RCC 7860 (cell line): Measurements from ENCODE around the gene MSI2.

Experiments used
- DNase-seq: peaks from one replicate; pipeline ENCODE4 v3.0.0-alpha.2; 2015; ENCODE audit warnings: low spot score
- FAIRE-seq: peaks from 2 replicates; lab custom pipeline; 2012; peaks lifted over from hg19 to GRCh38; lab: Jason Lieb, UNC

The MSI2 gene

DNA sequence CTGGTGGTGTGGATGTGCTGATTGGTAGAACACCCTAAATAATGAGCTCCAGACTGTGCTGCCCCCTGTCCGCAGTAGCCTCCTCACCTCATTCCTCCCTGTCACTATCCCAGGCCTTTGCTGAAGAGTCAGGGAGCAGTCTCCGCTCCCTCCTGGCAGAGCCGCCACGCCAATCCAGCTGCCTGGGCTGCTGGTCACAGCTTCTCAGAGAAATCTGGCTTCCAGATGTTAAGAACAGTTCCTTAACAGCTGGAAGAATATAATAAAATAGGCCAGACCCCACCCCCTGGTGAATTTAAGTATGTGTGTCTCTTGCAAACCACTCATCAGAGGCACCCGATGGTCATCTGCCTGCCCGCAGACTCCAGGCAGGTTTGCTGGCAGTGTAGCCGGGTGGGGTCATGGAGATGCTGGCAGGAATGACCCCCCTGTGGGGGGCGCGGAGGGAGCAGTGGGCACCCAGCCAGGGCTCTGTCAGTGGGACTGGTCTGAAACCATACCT lies 327.8 kb downstream of the MSI2 start:
- DNase-seq, result no peak
- FAIRE-seq, result no peak

DNA sequence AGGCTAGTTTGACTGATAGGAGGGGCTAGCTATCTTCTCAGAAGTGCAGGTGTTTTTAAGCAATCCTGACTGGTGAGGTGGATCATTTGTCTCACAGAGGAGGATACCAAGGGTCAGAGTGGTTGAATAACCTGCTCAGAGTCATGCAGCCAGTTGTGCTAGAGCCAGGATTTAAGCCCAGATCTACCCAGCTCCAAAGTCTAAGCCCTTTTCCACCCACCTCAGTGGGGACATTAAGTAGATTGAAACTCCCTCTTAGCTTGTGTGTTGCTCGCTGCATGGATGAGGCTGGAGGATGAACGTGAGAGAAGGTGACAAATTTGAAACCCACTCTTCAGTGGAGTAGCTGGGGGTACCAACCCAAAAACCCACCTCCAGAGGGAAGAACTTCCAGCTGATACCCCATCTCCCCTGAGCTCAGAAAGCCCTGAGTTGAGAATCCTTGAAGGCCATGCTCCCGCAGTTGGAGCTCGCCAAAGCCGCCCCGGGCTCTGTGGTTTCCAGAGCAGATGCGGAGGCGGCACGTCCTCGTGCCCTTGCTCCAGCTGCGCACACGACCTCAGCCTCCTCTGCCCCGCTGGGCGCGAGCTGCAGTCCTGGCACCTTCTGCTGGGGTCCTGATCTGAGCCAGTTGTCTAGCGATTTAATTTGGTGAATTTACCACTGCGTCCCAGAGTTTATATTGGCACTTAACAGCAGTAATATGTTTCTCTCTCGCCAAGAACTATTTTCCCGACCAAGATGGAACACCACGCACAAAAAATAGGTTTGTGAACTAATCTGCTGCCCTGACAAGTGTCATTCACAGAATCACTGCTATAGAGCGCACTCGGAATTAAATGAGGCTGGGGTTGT lies 329.2 kb downstream of the MSI2 start:
- DNase-seq, result no peak
- no peak for FAIRE-seq

DNA sequence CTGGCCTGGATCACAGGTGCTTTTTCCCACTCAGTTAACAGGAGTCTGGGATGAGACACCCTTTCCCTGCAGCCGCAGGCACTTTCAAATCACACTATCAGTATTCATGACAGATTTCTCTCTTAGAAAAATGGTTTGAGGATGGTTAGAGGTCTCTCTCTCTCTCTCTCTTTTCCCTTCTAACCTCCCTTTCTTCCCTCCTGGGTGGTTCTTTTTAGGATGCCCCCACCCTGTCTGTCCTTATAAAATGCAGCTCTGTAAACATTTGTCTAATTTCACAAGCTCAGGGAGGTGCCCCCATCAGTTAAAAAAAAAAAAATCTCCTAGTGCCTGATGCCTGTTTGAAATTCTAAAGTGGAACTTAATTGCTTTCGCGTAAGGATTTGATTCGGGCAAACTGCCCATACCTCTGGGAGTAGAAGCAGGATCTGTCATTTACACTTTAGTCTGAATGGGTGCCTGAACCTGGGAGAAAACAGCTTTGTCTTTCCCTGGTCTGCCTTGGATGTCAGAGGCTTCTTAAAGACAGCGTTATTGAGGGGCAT lies 329.9 kb downstream of the MSI2 start:
- DNase-seq (no peak), FAIRE-seq (no peak)

DNA sequence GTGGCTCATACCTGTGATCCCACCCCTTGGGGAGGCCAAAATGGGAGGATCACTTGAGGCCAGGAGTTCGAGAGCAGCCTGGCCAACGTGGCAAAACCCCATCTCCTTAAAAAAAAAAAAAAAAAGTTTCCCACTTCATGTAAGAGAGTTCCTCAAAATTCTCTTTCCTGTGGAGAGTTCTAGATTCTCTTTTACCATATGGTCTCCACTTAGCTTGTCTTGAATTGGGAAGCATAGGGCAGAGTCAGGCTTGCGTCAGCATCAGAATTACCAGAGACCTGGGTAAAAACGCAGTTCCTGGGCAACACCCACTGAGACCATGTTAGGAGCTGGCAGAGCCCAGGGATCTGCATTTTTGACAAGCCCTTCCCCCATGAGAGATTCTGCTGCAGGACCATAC lies 330.4 kb downstream of the MSI2 start:
- DNase-seq (no peak), FAIRE-seq (no peak)

DNA sequence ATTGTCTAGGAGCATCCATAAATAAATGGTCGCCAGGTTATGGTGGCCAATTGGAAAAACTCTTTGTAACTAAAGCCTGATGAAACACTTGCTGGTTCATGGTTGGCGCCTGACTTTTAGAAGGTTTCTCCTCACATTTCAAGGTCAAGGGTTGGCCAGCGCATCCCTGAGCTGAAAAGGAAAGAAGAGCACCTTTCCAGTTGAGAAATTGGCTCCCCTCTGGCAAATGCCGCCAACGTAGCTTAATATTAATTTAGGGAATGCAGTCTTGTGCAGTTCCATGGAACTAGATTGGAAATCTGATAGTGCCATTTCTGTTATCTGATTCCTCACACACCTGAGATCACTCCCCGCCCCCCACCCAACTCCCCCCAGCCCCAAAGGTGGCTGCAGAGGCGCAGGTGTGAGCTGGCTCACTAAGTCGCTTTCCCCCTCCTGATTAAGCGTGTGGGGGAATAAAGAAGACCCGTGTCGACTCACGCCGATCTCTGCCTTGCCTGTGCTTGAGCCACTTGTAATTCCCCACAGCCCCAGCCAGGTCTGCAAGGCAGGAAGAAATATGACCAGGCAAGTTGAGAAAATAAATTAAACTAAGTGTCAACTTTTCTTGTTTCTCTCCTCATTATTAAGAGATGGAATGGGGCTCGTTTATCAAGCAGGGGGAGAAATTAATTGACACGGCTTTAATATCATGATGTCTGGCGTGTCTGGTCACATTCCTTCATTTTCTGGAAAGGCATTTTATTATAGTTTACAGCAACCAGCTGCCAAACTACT lies 331.1 kb downstream of the MSI2 start:
- DNase-seq, result no peak
- no peak for FAIRE-seq

DNA sequence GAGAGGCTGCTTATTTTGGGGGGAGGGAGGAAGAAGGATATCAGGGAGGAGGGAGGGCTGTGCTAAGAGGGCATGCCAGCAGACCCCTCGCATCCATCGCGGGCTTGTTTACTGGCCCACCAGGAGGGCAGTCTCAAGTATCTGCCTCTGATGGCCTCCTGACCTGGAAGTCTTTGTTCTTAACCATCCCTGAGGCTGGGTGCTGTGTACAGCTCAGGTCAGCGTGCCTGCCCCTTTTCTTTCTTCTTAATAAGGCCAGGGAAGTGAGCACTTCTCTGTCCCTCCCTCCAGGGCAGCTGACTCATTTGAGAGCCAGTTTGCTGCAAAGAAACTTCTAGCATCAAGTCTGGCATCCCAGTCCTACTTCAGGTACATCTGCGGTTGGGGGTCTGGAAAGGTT lies 331.8 kb downstream of the MSI2 start:
- FAIRE-seq (no peak), DNase-seq (no peak)

DNA sequence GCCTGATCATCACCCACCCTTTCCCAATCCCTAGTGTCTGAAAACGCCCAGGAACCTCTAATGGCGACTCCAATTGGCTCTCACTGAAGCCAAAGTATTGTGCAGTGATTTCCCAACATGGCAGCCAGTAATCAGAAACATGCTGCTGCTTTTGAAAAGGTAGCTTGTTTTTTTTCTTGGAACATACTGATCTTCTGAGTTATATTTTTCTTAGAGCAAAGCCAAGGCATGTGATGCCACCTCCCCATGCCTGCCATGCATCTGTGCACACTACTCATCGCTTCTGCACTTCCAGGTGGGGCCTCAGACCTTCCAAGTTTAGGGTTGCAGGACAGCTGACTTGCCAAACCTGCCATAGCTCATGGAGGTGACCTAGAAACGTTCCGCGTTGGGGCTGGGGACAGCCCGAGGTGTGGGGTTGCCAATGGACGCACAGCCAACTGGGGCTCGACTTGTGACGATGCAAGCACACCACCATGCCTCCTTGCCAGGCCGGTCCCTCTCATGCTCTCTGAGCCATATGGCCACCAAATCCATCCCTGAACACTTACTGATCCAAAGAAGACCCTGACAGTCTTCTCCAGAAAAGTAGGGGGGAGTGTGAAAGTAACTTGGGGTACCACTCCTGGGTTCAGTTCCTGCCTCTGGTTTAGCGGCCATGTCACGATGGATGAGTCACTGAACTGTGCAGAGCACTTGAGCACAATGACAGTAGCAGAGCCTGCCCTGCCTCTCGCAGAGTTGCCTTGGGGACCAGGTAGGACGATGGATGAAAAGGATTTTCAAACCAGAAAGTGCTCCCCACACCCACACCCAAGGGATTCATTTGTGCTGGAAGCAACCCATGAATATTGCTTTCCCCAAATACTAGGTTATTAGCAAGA lies 333.1 kb downstream of the MSI2 start:
- FAIRE-seq (no peak), DNase-seq (no peak)

DNA sequence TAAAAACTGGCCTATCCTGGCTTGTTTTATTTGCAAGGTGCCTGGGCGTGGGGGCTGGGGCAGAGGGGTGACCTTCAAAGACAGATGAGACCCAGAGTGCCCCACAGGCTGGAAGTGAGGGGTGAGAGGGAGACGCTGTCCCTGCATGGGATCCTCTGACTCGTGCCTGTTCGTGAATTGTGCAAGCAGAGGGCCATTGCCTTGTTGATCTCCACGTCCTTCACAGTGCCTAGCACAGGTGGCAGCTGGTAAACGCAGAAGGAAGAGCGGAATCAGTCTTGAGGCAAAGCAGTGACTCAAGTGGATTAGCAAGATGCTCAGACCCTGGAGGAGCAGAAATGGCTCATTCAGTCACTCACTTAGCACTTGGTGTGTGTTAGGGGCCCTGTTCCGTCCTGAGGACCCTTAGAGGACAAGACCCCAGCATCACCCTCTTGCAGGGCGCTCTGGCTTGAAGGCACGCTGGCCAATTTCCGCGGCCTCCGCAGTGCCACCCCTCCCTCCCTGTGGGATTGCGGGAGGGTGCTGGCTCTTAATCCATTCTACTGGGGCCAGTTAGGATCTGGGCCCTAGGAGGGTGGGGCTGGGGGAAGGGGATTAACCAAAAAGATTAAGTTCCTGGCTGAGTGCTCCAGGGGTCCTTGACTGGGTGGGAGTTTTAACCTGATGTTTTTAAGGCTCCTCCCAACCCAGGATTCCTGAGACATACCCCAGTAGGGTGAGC lies 337.6 kb downstream of the MSI2 start:
- DNase-seq (no peak), FAIRE-seq (no peak)

DNA sequence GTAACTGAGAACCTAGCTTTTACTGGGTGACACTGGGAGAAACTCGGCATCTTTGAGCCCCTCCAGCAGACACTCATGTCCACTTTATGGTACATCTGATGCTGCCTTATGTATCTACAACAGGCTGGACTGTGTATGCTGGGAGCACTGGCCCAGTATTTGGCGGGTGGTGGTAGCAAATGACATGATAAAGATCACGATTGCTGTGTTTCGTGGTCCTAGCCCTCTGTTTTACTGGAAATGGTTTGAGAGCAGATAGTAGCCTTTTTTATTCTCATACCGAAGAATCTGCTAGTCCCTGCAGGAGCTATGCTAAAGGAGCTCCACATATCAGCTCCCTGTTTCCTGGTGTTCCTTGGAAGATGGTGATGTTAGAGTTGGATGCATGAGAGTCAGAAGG lies 338.4 kb downstream of the MSI2 start:
- DNase-seq, result no peak
- no peak for FAIRE-seq

DNA sequence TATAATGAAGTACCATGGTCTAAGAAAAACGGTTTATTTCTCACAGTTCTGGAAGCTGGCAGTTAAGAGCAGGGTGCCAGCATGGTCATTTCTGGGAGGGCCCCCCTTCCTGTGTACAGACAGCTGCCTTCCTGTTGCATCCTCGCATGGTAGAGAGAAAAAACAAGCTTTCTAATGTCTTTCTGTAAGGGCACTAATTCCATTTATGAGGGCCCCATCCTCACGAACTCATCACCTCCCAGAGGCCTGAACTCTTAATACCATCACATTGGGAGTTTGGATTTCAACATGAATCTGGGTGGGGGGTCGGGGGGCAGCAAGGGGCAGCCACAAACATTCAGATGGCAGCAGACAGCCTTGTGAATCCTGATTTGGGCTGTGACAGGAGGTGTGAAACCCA lies 339.1 kb downstream of the MSI2 start:
- DNase-seq (no peak), FAIRE-seq (no peak)

DNA sequence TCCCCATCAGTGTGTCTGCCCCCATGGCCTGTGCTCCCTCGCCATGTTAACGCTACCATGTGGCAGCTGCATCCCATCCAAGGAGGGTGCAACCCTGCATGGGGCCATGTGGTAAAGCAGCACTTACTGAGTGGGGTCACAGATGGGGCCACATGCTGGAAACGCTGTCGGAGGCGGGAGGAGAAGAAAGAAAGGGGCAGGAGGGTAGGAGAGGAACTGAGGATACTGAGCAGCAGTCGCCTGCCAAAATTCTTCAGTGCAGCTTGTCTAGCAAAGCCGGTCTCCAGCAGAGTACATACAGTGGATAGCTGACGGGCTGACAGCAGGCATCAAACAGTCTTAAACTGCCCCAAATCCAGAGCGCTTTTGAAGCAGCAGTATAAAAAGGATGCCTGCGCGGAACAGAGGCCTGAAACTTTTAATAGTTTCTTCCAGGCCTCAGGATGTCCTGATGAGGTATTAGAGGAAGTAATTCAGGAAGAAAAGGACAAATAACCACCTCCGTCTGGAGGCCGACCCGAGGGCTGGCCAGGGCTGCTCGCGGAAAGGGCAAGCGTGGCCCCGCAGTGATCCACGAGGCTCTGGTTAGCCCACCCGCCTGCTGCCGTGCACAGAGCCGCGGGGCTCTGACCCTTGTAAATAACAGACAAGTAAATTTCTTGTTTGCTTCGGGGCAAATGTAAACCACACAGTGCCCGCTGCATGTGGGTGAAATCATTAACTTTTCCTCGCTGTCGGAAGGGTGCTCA lies 339.8 kb downstream of the MSI2 start:
- DNase-seq (no peak), FAIRE-seq (no peak)

DNA sequence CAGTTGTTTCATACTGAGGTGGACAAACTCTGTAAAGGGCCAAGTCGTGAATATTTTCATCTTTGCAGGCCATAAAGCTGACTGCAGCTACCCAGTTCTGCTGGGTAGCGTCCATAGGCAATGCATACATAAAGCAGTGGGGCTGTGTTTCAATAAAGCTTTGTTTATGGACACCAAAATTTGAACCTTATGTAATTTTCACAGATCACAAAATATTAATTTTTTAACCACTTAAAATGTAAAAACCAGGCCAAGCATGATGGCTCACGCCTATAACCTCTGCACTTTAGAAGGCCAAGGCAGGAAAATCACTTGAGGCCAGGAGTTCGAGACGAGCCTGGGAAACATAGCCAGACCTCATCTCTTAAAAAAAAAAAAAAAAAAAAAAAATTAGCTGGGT lies 340.8 kb downstream of the MSI2 start:
- no peak for FAIRE-seq
- DNase-seq, result no peak

DNA sequence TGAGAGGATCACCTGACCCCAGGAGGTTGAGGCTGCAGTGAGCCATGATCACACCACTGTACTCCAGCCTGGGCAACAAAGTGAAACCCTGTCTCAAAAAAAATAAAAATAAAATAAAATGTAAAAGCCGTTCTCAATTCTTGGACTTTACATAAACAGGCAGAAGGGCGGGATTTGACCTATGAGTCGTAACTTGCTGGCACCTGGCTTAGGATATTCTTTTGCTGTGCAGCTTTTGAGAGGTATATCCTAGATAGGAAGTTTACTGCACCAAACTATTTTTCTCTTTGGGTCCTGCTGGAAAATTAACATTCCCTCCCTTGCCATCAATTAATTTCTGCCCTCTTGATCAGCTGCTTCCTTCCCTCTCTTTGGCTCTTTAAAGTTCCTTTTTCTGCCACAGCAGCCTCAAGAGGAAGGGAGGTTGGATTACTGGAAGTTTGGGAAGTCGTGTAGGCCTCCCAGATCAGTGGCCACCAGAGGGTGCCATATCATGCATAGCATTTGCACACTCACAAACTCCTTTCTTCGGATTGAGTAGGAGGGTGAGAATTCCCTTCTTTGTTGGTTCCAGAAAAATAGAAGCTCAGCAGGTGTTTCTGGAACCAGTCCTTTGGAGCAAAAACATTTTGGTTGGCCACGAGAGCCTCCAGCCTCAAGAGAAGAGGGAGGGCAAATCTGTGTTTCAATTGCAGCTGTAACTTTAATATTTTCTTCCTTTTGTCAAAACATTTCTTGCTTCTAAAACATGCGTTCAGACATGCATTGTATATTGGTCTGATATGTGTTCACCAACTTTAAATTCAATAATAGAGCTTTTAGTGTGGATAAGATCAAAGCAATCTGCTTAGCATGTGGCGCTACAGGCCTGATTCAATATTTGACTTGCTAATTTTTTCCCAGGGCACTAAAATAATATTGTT lies 341.5 kb downstream of the MSI2 start:
- FAIRE-seq (no peak), DNase-seq (peak; percentile 43)

DNA sequence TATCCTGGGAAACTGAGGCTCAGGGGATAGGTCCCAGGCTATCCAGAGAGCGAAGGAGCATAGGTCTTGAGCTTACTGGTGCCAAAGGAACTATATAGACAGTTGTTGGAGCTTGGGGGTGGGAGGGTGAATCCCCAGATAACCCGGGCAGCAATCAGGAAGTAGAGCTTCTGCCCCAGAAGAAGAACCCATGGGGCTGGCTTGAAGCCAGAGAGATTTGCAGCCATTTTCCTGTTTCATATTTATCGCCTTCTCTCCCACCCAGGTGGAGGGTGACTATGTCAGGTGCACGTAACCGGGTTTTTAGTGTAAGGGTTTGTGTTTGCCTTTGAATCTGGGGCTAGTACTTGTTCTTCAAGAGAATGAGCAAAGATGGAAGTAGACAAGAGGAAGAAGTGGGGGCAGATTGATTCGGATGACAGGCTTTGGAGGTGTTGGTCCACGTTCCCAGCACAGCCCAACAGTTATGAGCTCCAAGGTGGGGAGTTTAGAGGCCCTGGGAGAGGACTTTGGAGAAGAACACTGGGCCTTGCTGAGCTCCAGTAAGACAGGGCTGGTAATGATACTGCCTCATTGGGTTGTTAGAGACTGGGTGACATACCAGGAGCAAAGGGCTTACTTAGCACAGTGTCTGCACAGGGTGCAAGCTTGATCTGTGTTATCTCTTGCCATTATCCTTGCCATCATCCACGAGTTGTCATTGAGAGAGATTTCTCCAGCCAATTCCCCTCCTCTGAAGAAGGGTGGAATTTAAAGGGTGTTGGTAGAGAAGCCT lies 343.1 kb downstream of the MSI2 start:
- FAIRE-seq (no peak), DNase-seq (no peak)

DNA sequence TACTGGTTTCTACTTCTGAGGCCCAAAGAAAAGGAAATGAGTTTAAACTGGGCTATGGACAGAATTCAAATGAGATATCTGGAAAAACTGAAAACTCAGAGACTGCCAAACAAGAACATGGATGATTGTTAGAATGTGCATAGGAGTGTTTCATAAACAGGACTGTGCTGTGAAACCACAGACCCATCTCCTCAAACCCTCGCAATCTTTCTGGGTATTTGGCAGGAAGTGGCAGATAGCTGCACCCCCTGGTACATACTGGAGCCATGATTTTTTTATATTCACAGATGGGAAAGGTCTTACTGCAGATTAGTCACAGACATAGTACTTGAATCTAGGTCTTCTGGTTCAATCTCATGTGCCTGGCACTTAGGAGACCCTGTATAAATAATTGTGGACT lies 343.8 kb downstream of the MSI2 start:
- DNase-seq (no peak), FAIRE-seq (no peak)

DNA sequence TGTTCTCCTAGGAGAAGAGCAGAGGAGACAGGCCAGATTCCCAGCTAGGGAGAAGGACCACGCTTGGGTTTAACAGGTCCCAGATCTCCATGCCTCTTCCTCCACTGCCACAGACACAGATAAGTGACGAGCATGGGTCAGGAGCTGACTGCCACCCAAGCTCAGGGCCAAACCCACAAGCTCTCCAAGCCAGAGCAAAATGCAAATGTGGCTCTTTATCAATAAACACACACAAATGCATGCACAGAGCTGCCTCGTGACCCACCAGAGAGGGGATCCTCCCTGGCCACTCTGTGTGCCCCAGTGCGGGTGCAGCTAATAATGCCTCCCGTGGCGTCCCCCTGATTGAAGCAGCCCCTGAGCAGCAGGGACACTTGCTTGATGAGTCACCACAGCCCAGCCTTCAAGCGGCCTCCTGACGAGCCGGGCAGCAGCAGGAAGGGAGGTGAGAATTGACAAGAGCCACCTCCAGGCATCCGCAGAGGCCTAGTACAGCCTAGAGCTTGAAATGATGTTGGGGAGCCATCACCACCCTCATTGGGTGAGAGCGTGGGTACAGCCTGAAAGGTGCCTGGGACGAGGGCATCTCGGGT lies 344.9 kb downstream of the MSI2 start:
- FAIRE-seq, result no peak
- DNase-seq, result no peak

DNA sequence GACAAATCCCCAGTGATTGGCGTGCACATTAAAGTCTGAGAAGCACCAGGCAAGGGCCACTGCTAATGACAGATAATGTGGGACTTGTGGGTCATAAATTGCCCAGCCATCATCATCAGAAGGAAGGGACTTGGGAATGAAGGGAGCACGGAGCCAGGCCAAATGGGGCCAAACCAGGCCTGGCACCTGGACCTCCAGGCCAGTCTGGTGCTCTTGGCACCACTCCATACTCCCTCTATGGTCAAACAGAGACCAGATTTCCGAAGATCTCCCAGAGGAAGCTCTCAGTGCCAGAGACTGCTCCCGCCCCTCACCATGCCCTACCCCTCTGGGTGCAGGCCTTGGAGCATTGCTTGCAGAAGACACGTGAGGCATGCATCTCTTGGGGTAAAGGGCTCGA lies 346.6 kb downstream of the MSI2 start:
- no peak for FAIRE-seq

More for the DNA sequence above, 346.6 kb downstream of the MSI2 start:
- DNase-seq, result no peak
